C4-2B (cell line): ENCODE data around the gene COL23A1.

ENCODE experiments used
- CTCF ChIP-seq: fragments of 450-650 bp; conservative IDR thresholded peaks from 2 replicates; pipeline ENCODE4 v1.5.1; 2017; ENCODE audit warnings: mild to moderate bottlenecking
- ZFX ChIP-seq: fragments of 450-650 bp; IDR thresholded peaks from 2 replicates; pipeline ENCODE4 v1.6.1; 2017

GRCh38 chr5:178293400-178293799 is 296.8 kb downstream of the COL23A1 start:
- TF ChIP-seq CTCF (no peak), ZFX (no peak)
